SH-SY5Y (cell line): ENCODE data around the gene SURF6.

Experiments
- GATA2 ChIP-seq: IDR thresholded peaks from 2 replicates; pipeline ENCODE4 v1.6.1; 2011; ENCODE audit warnings: mild to moderate bottlenecking, low read depth, low read length
- GATA3 ChIP-seq: IDR thresholded peaks from 2 replicates; pipeline ENCODE4 v1.6.1; 2011; ENCODE audit warnings: low read depth, mild to moderate bottlenecking, low read length, moderate library complexity

DNA sequence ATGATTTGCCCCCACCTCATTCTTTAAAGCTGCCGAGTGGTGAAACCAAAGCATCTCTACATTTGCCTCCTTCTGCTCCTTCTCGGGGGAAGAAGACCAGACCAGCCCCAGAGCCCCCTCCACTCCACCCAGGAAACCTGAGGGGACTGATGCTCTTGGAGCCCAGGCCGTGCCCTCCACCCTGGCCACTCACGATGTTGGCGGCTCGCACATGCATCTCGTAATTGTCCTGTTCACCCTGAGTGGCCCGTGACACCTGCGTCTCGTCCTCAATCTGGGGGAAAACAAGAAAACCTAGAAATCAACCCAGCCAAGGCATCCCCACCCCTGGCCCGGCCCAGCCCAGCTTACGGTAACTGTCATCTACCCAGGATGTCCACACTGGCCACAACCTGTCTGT is 9.0 kb upstream of the SURF6 start:
- no peak for TF ChIP-seq GATA2
- no peak for TF ChIP-seq GATA3
